ENCODE data around the gene ITGA3.

DNA sequence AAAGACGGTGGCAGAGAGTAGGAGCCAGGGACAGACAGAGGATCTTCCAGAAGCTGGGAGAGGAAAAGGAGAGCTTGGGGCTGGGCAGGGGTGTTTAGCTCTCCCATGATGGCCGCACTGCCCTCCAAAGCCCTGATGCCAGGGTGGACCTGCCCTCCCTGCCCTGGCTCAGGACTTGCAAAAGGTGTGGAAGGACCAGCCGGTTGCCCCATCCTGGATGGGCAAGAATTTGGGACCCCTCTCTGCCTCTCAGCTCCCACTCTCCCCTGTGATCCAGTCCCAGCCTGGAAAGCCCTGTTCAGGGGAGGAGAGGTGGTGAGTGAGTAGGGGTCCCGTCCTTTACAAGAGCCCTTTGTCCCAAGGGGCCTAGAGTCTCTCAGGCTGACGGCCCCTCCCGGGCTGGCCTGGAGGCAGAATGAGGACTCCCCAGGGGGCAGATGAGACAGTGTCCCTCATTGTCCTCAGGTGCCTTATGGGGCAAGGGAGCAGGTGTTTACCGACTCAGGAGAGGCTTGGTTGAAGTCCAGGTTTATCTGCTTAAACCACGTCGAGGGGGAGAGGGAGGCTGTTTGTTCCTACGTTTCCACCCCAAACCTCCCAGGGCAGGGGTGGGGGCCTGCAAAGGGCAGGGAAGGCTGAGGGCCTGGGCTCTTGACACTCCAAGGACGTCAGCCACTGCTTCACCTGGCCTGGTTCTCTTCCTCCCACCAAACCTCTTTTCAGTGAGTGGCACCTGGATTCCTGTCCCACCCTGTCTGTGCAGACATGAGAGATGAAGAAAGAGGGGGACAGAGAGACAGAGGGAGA, 19.3 kb upstream of the ITGA3 start:
- TF ChIP-seq CTCF (IDR thresholded peaks at IDR 0.05) (no peak), POLR2A (IDR thresholded peaks at IDR 0.05) (no peak)
